CD4-positive, alpha-beta T cell (primary cell): ENCODE measurements around the gene ASIC3. TPM values are rescaled to one million over a fixed set of nuclear protein-coding genes. Genes with fewer than 3 reads are reported as not detected.

ENCODE experiments used
- ATAC-seq: fragments of 200-7000 bp; cut with Tn5 transposase; one replicate; pipeline ENCODE4 v1.10.0; 2022; ENCODE audit warnings: mild to moderate bottlenecking; ENCODE audit not compliant: poor library complexity
- CTCF ChIA-PET: fragments of 350-600 bp; sonication (Branson Sonifier 250); formaldehyde crosslinking; loops from one replicate; lab custom pipeline; 2021; ENCODE audit warnings: antibody characterized with exemption, inconsistent platforms; lab: Charles Lee
- POLR2A ChIA-PET: fragments of 350-600 bp; sonication (Branson Sonifier 250); formaldehyde crosslinking; loops from one replicate; lab custom pipeline; 2021; ENCODE audit warnings: antibody characterized with exemption, inconsistent platforms; lab: Charles Lee
- DNase-seq, 14 experiments: peaks; one replicate each; pipeline ENCODE4 v3.0.0-alpha.2; 2013 to 2020; ENCODE audit warnings: mixed read lengths in 2 of 14
- H3K27ac ChIP-seq, 2 donors: one replicate each; pipeline versions ENCODE4 v1.5.1 to v1.7.0; 2013; ENCODE audit warnings: low read length in 2 of 2, low read depth in 1 of 2, mild to moderate bottlenecking in 1 of 2
- H3K27me3 ChIP-seq, 2 experiments: 1 replicate in 1 of 2; 2 replicates in 1 of 2; pipeline versions ENCODE4 v1.6.1 to v1.7.0; 2013; ENCODE audit warnings: low read length in 2 of 2, control low read depth in 1 of 2, mild to moderate bottlenecking in 1 of 2, moderate library complexity in 1 of 2; ENCODE audit not compliant: insufficient read depth in 2 of 2, control insufficient read depth in 1 of 2
- H3K36me3 ChIP-seq: one replicate; pipeline ENCODE4 v1.6.1; 2013; ENCODE audit warnings: low read length, control low read depth; ENCODE audit not compliant: insufficient read depth
- H3K4me1 ChIP-seq: one replicate; pipeline ENCODE4 v1.6.1; 2013; ENCODE audit warnings: low read length, control low read depth; ENCODE audit not compliant: insufficient read depth
- H3K4me3 ChIP-seq: one replicate; pipeline ENCODE4 v1.5.1; 2013; ENCODE audit warnings: mild to moderate bottlenecking, low read length, moderate library complexity
- H3K9me3 ChIP-seq, 2 experiments: 1 replicate in 1 of 2; 2 replicates in 1 of 2; pipeline versions ENCODE4 v1.6.1 to v1.7.0; 2013; ENCODE audit warnings: low read length in 2 of 2, mild to moderate bottlenecking in 2 of 2, control low read depth in 1 of 2, moderate library complexity in 1 of 2; ENCODE audit not compliant: control insufficient read depth in 1 of 2, insufficient read depth in 1 of 2
- H3K27ac Mint-ChIP-seq: one replicate; pipeline ENCODE4 v1.8.0; 2020; ENCODE audit warnings: mixed read lengths
- H3K27me3 Mint-ChIP-seq: one replicate; pipeline ENCODE4 v1.8.0; 2021; ENCODE audit warnings: mixed read lengths
- H3K36me3 Mint-ChIP-seq: one replicate; pipeline ENCODE4 v1.8.0; 2021; ENCODE audit warnings: low read depth, mixed read lengths
- H3K4me1 Mint-ChIP-seq: one replicate; pipeline ENCODE4 v1.8.0; 2021; ENCODE audit warnings: low read depth, mixed read lengths
- H3K4me3 Mint-ChIP-seq: one replicate; pipeline ENCODE4 v1.8.0; 2020; ENCODE audit warnings: mild to moderate bottlenecking, mixed read lengths
- H3K9me3 Mint-ChIP-seq: one replicate; pipeline ENCODE4 v1.8.0; 2020; ENCODE audit warnings: mixed read lengths
- intact Hi-C, 2 experiments: fragments of 100-400 bp; cut with DNase I in 1 of 2; cut with micrococcal nuclease in 1 of 2; formaldehyde crosslinking; loops; one replicate each; pipeline versions ENCODE4 v1.15.1 to v1.9.0; 2023 to 2025; cut with DNase I, micrococcal nuclease
- total RNA-seq, 174 experiments: library from RNA in 2 of 174; stranded (reverse) in 2 of 174; gene quantifications; one replicate each; pipeline ENCODE4 v1.2.3 and lab custom pipeline; 2021 to 2026
- TF ChIP-seq, protein P1 (sequence below): fragments of 200-600 bp; IDR thresholded peaks from one replicate; pipeline ENCODE4 v1.8.0; 2022; ENCODE audit warnings: antibody characterized with exemption, mild to moderate bottlenecking

Gene ASIC3
- total RNA-seq, 2 experiments from 2014 or later = 13.8 to 15.2 TPM

DNA sequence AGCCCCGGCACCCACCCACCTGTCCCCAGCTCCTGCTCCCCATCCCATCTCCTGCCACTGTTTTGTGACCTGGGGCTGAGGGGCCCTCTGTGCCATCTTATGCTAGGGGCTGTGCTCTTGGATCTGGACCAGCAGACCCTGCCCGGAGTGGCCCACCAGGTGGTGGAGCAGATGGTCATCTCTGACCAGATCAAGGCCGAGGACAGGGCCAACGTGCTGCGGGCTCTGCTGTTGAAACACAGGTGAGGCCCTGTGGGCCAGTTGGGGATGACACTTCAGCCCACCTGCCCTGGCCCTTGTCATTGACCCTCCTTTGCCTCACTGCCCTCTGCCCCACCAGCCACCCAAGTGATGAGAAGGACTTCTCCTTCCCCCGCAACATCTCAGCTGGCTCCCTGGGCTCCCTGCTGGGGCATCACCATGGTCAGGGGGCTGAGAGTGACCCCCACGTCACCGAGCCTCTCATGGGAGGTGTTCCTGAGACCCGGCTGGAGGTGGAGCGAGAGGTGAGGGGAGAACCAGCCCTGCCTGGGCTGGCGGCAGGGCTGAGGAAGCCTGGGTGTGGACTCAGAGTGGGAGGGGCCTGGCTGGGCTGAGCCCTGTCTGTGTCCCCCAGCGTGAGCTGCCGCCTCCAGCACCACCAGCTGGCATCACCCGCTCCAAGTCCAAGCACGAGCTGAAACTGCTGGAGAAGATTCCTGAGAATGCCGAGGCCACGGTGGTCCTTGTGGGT is 21.7 kb downstream of the ASIC3 start:
- Histone ChIP-seq H3K4me3 (no peak overlapping the region), H3K9me3 (no peaks in the 10 kb centered on the region), H3K36me3 (peaks cover 80% of the 10 kb centered on the region), H3K27me3 (no peaks in the 10 kb centered on the region), H3K27ac (no peak overlapping the region), H3K4me1 (no peaks in the 10 kb centered on the region)
- H3K4me1 Mint-ChIP-seq = no peaks in the 10 kb centered on the region
- no peaks in the 10 kb centered on the region for H3K27me3 Mint-ChIP-seq
- no peak overlapping the region for H3K27ac Mint-ChIP-seq
- no peak for ATAC-seq
- no peak for DNase-seq
- no peak overlapping the region for H3K4me3 Mint-ChIP-seq
- no peaks in the 10 kb centered on the region for H3K9me3 Mint-ChIP-seq
- H3K36me3 Mint-ChIP-seq = peaks cover 57% of the 10 kb centered on the region
- ChIA-PET CTCF (no interaction called here), POLR2A (no interaction called here)
- intact Hi-C loops = no loop called here
- TF ChIP-seq, protein P1, sequence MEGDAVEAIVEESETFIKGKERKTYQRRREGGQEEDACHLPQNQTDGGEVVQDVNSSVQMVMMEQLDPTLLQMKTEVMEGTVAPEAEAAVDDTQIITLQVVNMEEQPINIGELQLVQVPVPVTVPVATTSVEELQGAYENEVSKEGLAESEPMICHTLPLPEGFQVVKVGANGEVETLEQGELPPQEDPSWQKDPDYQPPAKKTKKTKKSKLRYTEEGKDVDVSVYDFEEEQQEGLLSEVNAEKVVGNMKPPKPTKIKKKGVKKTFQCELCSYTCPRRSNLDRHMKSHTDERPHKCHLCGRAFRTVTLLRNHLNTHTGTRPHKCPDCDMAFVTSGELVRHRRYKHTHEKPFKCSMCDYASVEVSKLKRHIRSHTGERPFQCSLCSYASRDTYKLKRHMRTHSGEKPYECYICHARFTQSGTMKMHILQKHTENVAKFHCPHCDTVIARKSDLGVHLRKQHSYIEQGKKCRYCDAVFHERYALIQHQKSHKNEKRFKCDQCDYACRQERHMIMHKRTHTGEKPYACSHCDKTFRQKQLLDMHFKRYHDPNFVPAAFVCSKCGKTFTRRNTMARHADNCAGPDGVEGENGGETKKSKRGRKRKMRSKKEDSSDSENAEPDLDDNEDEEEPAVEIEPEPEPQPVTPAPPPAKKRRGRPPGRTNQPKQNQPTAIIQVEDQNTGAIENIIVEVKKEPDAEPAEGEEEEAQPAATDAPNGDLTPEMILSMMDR = no peak

DNA sequence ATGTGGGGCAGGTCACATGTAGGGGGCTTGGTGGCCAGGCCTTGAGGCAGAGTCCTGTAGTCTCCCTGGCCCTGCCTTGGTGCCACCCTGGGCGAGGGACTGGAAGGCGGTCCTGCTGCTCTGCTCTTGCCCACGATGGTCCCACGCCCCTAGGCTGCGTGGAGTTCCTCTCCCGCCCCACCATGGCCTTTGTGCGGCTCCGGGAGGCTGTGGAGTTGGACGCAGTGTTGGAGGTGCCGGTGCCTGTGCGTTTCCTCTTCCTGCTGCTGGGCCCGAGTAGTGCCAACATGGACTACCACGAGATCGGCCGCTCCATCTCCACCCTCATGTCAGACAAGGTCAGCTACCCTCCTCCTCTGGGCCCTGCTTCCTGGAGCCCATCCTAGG is 22.2 kb downstream of the ASIC3 start:
- Mint-ChIP-seq H3K4me1 (no peaks in the 10 kb centered on the region), H3K4me3 (no peak overlapping the region), H3K9me3 (no peaks in the 10 kb centered on the region), H3K36me3 (peaks cover 57% of the 10 kb centered on the region), H3K27me3 (no peaks in the 10 kb centered on the region), H3K27ac (no peak overlapping the region)
- intact Hi-C loops = no loop called here
- TF ChIP-seq, protein P1 = no peak
- Histone ChIP-seq H3K27ac (no peak overlapping the region), H3K27me3 (no peaks in the 10 kb centered on the region), H3K36me3 (peaks cover 85% of the 10 kb centered on the region), H3K9me3 (no peaks in the 10 kb centered on the region), H3K4me1 (no peaks in the 10 kb centered on the region), H3K4me3 (no peak overlapping the region)
- ChIA-PET CTCF (no interaction called here), POLR2A (no interaction called here)
- DNase-seq (no peak), ATAC-seq (no peak)

DNA sequence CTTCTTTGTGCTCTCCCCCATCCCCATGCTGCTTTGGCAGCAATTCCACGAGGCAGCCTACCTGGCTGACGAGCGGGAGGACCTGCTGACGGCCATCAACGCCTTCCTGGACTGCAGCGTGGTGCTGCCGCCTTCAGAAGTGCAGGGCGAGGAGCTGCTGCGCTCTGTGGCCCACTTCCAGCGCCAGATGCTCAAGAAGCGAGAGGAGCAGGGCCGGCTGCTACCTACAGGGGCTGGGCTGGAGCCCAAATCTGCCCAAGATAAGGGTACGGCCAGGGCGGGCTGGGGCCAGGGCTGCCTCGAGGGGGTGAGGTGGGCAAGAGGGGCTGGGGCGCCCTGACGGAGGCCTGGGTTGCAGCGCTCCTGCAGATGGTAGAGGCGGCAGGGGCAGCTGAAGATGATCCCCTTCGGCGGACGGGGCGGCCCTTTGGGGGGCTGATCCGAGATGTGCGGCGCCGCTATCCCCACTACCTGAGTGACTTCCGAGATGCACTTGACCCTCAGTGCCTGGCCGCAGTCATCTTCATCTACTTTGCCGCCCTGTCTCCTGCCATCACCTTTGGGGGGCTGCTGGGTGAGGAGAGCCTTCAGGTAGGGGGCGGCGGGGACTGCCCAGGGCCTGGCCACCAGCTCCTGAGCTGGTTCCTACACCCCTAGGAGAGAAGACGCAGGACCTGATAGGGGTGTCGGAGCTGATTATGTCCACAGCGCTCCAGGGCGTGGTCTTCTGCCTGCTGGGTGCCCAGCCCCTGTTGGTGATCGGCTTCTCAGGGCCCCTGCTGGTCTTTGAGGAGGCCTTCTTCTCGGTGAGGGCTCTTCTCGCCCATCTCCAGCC is 22.9 kb downstream of the ASIC3 start:
- Mint-ChIP-seq H3K9me3 (no peaks in the 10 kb centered on the region), H3K27me3 (no peaks in the 10 kb centered on the region), H3K4me1 (no peaks in the 10 kb centered on the region), H3K27ac (no peak overlapping the region), H3K36me3 (peaks cover 62% of the 10 kb centered on the region), H3K4me3 (no peak overlapping the region)
- DNase-seq (no peak), ATAC-seq (no peak)
- intact Hi-C loops = no loop called here
- no peak overlapping the region for H3K4me3 ChIP-seq
- H3K4me1 ChIP-seq = no peaks in the 10 kb centered on the region
- no peak overlapping the region for H3K27ac ChIP-seq
- no peaks in the 10 kb centered on the region for H3K27me3 ChIP-seq
- H3K36me3 ChIP-seq = peaks cover 85% of the 10 kb centered on the region
- TF ChIP-seq, protein P1 = no peak
- POLR2A ChIA-PET = no interaction called here
- H3K9me3 ChIP-seq = no peaks in the 10 kb centered on the region
- CTCF ChIA-PET = no interaction called here
